B cell (primary cell): ENCODE results near the gene DEPDC4. TPM values are rescaled to one million over a fixed set of nuclear protein-coding genes. Genes with fewer than 3 reads are reported as not detected.

Experiments
- ATAC-seq: fragments of 200-7000 bp; cut with Tn5 transposase; one replicate; pipeline ENCODE4 v1.10.0; 2021; ENCODE audit warnings: low read depth, mild to moderate bottlenecking, moderate number of reproducible peaks, moderate library complexity
- CTCF ChIA-PET: fragments of 350-600 bp; sonication (Branson Sonifier 250); formaldehyde crosslinking; loops from one replicate; lab custom pipeline; 2021; ENCODE audit warnings: antibody characterized with exemption, inconsistent platforms; lab: Charles Lee
- POLR2A ChIA-PET: fragments of 350-600 bp; sonication (Branson Sonifier 250); formaldehyde crosslinking; loops from one replicate; lab custom pipeline; 2021; ENCODE audit warnings: antibody characterized with exemption; lab: Charles Lee
- DNase-seq: peaks from one replicate; pipeline ENCODE4 v3.0.0; 2013
- H2AFZ ChIP-seq: 2 replicates; pipeline ENCODE4 v1.6.1; 2012; ENCODE audit warnings: mild to moderate bottlenecking, low read depth, low read length; ENCODE audit not compliant: insufficient read depth, poor library complexity, severe bottlenecking
- H3K27ac ChIP-seq, 2 donors: 1 replicate in 1 of 2; 2 replicates in 1 of 2; pipeline ENCODE4 v1.5.1; 2012 to 2013; ENCODE audit warnings: low read length in 2 of 2, mild to moderate bottlenecking in 2 of 2, moderate library complexity in 1 of 2
- H3K27me3 ChIP-seq, 4 experiments: fragments of 200-600 bp in 1 of 4; sonication (generic) in 1 of 4; replicated peaks in 1 of 4; 1 replicate in 2 of 4; 2 replicates in 2 of 4; pipeline versions ENCODE4 v1.6.1 to v1.7.0; 2013 to 2016; ENCODE audit warnings: low read length in 3 of 4, mild to moderate bottlenecking in 2 of 4, mixed read lengths in 1 of 4, moderate library complexity in 1 of 4; ENCODE audit not compliant: insufficient read depth in 4 of 4, control insufficient read depth in 3 of 4; ENCODE audit errors: control extremely low read depth in 1 of 4
- H3K36me3 ChIP-seq, 2 experiments: replicated peaks in 1 of 2; 1 replicate in 1 of 2; 2 replicates in 1 of 2; pipeline versions ENCODE4 v1.6.1 to v1.7.1; 2013; ENCODE audit warnings: low read length in 1 of 2; ENCODE audit not compliant: insufficient read depth in 2 of 2, control insufficient read depth in 1 of 2; ENCODE audit errors: control extremely low read depth in 1 of 2, extremely low read depth in 1 of 2
- H3K4me1 ChIP-seq, 2 donors: fragments of 200-600 bp in 1 of 2; sonication (generic) in 1 of 2; 1 replicate in 1 of 2; 2 replicates in 1 of 2; pipeline versions ENCODE4 v1.5.1 to v1.6.1; 2013 to 2017; ENCODE audit warnings: low read length in 2 of 2; ENCODE audit not compliant: control insufficient read depth in 2 of 2, insufficient read depth in 2 of 2
- H3K4me2 ChIP-seq: replicated peaks from 2 replicates; pipeline ENCODE3; 2012; ENCODE audit warnings: mild to moderate bottlenecking, low read depth, low read length; ENCODE audit not compliant: poor library complexity, severe bottlenecking
- H3K4me3 ChIP-seq, 5 experiments: fragments of 200-600 bp in 1 of 5; sonication (generic) in 1 of 5; 1 replicate in 3 of 5; 2 replicates in 2 of 5; pipeline versions ENCODE4 v1.5.1 to v1.7.0; 2011 to 2016; ENCODE audit warnings: low read length in 4 of 5, mild to moderate bottlenecking in 4 of 5, low read depth in 2 of 5, control low read depth in 1 of 5, moderate library complexity in 1 of 5; ENCODE audit not compliant: insufficient read depth in 1 of 5; ENCODE audit errors: control extremely low read depth in 1 of 5, extremely low read depth in 1 of 5
- H3K79me2 ChIP-seq: fragments of 200-600 bp; sonication (generic); one replicate; pipeline ENCODE4 v1.6.0; 2016; ENCODE audit warnings: low read length; ENCODE audit not compliant: control insufficient read depth, insufficient read depth
- H3K9ac ChIP-seq: fragments of 200-600 bp; sonication (generic); 2 replicates; pipeline ENCODE4 v1.6.1; 2017; ENCODE audit warnings: mild to moderate bottlenecking, low read length, moderate library complexity
- H3K9me3 ChIP-seq, 3 donors: one replicate each; pipeline versions ENCODE4 v1.6.1 to v1.7.1; 2013; ENCODE audit warnings: low read length in 2 of 3; ENCODE audit not compliant: control insufficient read depth in 2 of 3, insufficient read depth in 1 of 3; ENCODE audit errors: control extremely low read depth in 1 of 3
- H4K20me1 ChIP-seq: 2 replicates; pipeline ENCODE4 v1.6.0; 2012; ENCODE audit warnings: mild to moderate bottlenecking, low read length; ENCODE audit not compliant: insufficient read depth, control insufficient read depth, poor library complexity, severe bottlenecking
- H3K27ac Mint-ChIP-seq: one replicate; pipeline ENCODE4 v1.8.0; 2021; ENCODE audit warnings: mixed read lengths
- H3K27me3 Mint-ChIP-seq: one replicate; pipeline ENCODE4 v1.8.0; 2021; ENCODE audit warnings: mixed read lengths
- H3K4me1 Mint-ChIP-seq: one replicate; pipeline ENCODE4 v1.8.0; 2021; ENCODE audit warnings: mixed read lengths
- H3K4me3 Mint-ChIP-seq: one replicate; pipeline ENCODE4 v1.8.0; 2021; ENCODE audit warnings: mixed read lengths
- H3K9me3 Mint-ChIP-seq: one replicate; pipeline ENCODE4 v1.8.0; 2022; ENCODE audit warnings: mixed read lengths; ENCODE audit not compliant: insufficient read depth
- CTCF ChIP-seq: fragments of 200-600 bp; IDR thresholded peaks from one replicate; pipeline ENCODE4 v1.8.0; 2022; ENCODE audit warnings: antibody characterized with exemption, mild to moderate bottlenecking
- EZH2 ChIP-seq: IDR thresholded peaks from 2 replicates; pipeline ENCODE4 v1.6.1; 2012; ENCODE audit warnings: borderline replicate concordance, low read depth, mild to moderate bottlenecking, moderate library complexity, low read length; ENCODE audit not compliant: insufficient read depth, poor library complexity, severe bottlenecking
- WGBS: methylation state at CpG from one replicate; pipeline ENCODE4 v1.1.5; 2013; ENCODE audit warnings: missing lambda C conversion rate; ENCODE audit not compliant: insufficient coverage; 5-methylcytosine and 5-hydroxymethylcytosine counted together
- intact Hi-C: fragments of 100-400 bp; cut with micrococcal nuclease; formaldehyde crosslinking; loops from one replicate; pipeline ENCODE4 v1.10.0; 2022
- polyA plus RNA-seq: library from polyadenylated mRNA; depleted of rRNA; stranded (reverse); fragments of >200 nt; gene quantifications from 2 replicates; pipeline ENCODE4 v1.2.3, GENCODE V29; 2012
- total RNA-seq, 2 donors: library from RNA; stranded (reverse); fragments of 120-200 nt in 1 of 2; gene quantifications; 1 replicate in 1 of 2; 2 replicates in 1 of 2; pipeline versions ENCODE4 v1.2.3 to v1.2.4, GENCODE V29; 2013 to 2022

The DEPDC4 gene
- total and polyA plus RNA-seq, 2 donors (not counting 1 experiment from before 2014, with no cell fraction given): 1.2 to 1.8 TPM

- Histone ChIP-seq H3K79me2 (no peaks in the 10 kb centered on the region), H3K27me3 (no peaks in the 10 kb centered on the region), H3K9ac (no peak overlapping the region), H3K27ac (no peak overlapping the region), H4K20me1 (no peaks in the 10 kb centered on the region), H3K36me3 (no peaks in the 10 kb centered on the region), H3K4me2 (no peak overlapping the region), H3K4me1 (no peaks in the 10 kb centered on the region), H3K9me3 (no peaks in the 10 kb centered on the region), H2AFZ (no peak overlapping the region), H3K4me3 (no peak overlapping the region)
- Mint-ChIP-seq H3K27ac (no peak overlapping the region), H3K4me1 (no peaks in the 10 kb centered on the region), H3K27me3 (no peaks in the 10 kb centered on the region), H3K4me3 (no peak overlapping the region), H3K9me3 (no peaks in the 10 kb centered on the region)
- ATAC-seq: no peak
- DNase-seq: no peak
- intact Hi-C loops: no loop called here
- TF ChIP-seq EZH2 (no peak), CTCF (no peak)
- WGBS: no CpG with 5 or more reads among the region's 3 CpGs
- CTCF ChIA-PET: no interaction called here
- POLR2A ChIA-PET: no interaction called here
Measured at GRCh38 chr12:100238801-100239200, 28.1 kb downstream of the DEPDC4 start.

GRCh38 chr12:100234591-100235304 lies 32.1 kb downstream of the DEPDC4 start:
- H3K9ac ChIP-seq: no peak overlapping the region
- H3K4me1 Mint-ChIP-seq: no peaks in the 10 kb centered on the region
- H3K27ac Mint-ChIP-seq: no peak overlapping the region
- H3K27me3 ChIP-seq: no peaks in the 10 kb centered on the region
- no peaks in the 10 kb centered on the region for H3K79me2 ChIP-seq
- H3K9me3 Mint-ChIP-seq: no peaks in the 10 kb centered on the region
- DNase-seq (peak; percentile 34), ATAC-seq (no peak)
- H3K27ac ChIP-seq: no peak overlapping the region
- no peak overlapping the region for H2AFZ ChIP-seq
- ChIA-PET CTCF (interaction anchor here (0.6 to 1.8 kb wide), 10 partner anchors 10 to 1089 kb away, joined by 3 to 17 read pairs (median 4); partner anchors contain the start of genes DEPDC4 and SCYL2), POLR2A (no interaction called here)
- no peaks in the 10 kb centered on the region for H3K4me1 ChIP-seq
- no peaks in the 10 kb centered on the region for H4K20me1 ChIP-seq
- WGBS: no CpG with 5 or more reads among the region's 7 CpGs
- no peak overlapping the region for H3K4me3 Mint-ChIP-seq
- TF ChIP-seq EZH2 (no peak), CTCF (peak; percentile 72)
- no peaks in the 10 kb centered on the region for H3K27me3 Mint-ChIP-seq
- intact Hi-C loops: no loop called here
- H3K4me2 ChIP-seq: no peak overlapping the region
- H3K4me3 ChIP-seq: no peak overlapping the region
- H3K9me3 ChIP-seq: no peaks in the 10 kb centered on the region
- H3K36me3 ChIP-seq: no peaks in the 10 kb centered on the region
